ENCODE results near the gene KRT1.

DNA sequence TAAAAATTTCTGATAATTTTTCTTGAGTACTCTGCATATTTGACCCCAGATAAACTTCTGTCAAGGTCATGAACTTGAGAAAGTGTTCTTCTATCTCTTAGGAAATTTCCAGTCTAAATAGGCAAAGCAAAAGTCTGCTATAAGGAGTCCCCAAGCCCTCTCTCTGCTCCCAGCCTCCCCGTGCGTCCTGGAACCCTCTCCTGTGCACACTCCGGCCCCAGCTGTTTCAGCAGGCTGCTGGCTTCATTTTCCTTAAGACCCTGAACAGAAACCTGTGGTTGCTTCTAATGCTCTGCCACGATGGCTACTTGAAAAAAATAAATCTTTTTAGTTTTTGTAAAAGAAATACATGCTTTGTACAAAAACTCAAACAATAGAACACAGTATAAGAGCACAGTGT, 42.9 kb downstream of the KRT1 start:
- TF ChIP-seq POLR2AphosphoS5 (IDR thresholded peaks at IDR 0.05; ENCODE audit: low read depth, low read length), result no peak
- no peak for TF ChIP-seq POLR2A (IDR thresholded peaks at IDR 0.05; ENCODE audit: low read depth, low read length)
- no peak for TF ChIP-seq TAF1 (IDR thresholded peaks at IDR 0.05; ENCODE audit: borderline replicate concordance, low read depth, low read length)
